GM21390 (cell line): ENCODE results near the gene PRUNE1.

Experiments used
- ATAC-seq: cut with Tn5 transposase; IDR thresholded peaks from one replicate; pipeline ENCODE4 v1.9.1; 2021; ENCODE audit not compliant: unreplicated experiment

PRUNE1 gene

DNA sequence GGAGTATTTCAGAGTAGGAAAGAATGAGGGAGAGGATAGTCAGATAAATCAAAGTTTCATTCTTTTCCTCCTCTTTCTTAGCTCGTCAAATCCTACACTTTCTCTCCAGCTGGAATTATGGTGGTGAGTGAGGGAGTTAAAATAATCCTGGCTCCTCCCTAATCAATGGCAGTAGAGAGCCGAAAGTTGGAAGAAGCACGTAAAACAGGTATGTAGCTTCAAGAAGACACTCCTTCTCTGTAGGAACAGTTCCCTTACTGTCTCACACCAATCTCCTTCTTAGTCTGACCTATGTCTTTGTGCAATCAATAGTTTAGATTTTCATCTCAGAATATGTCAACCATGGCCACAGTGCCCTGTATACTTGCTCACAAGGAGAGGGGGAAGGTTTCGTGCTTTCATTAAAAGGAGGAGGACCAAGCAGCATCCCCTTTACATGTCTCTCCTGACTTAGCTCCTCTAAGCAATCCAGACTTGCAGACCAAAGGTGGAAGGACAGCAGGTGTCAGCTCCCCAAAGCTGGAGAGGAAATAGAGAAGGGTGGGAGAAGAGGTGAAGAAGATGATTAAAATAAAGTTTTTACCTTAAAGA, 2.4 kb upstream of the PRUNE1 start:
- no peak for ATAC-seq

DNA sequence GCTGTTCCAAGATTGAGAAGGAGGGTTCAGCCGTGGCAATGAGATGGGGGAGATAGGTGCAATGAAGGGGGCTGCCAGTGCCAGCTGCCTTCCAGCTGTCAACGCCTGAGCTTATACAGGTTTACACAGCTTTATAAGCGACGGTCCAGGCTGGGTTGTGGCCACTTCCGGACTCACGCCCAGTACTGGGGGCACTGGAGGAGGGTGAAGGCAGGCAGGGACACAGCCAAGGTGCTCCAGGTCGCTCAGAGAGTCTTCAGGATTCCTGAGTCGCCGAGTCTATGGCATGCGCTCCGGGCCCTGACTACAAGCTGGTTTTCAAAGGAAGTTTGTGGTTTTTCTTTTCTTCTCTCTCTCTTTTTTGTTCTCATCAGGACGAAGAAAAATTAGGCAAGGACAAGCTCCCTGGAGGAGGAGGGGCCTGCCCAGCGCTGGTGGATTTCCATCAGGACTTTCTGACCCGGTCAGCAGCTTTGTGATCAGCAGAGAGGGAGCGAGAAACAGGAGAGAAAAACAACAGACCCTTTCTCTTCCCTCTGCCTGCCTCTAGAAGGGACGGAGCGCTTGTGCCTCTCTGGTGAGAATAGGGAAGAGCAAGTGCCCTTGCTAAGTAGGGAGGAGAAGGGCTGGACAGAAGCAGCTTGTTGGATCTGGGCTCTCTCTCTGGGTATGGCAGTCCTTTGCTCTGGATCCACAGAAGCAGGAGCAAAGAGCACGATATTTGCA, 1.8 kb upstream of the PRUNE1 start, which contains the start of gene MINDY1:
Gene MINDY1 (minus strand): TSS at position 576 of the 726 bp plus-strand sequence. CDS start 4,285 bp downstream, outside the sequence.
- ATAC-seq, result no peak

DNA sequence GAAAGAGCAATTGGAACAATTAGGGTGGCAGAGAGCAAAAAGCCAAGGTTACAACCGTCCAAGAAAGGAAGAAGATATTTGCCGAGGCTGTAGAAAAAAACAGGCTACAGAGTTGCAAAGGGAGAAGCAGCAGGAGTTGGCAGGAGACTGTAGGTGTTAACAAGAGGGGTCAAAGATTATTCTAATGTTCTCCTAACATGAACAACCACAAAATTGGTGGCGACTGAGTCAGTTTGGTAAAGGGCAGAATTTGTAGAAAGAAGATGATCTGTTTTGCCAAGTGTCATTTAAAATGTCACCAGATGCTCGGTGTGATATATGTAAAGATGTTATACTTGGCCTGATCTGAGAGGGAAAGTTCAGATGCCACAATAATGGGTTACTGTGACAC, 401 bp upstream of the PRUNE1 start:
- ATAC-seq, result no peak

- ATAC-seq, result no peak
Observed at GRCh38 chr1:151009206-151009587, 948 bp downstream of the PRUNE1 start.

- ATAC-seq, result no peak
Observed at GRCh38 chr1:151009674-151010345, 1.6 kb downstream of the PRUNE1 start.

- no peak for ATAC-seq
Observed at GRCh38 chr1:151010346-151010726, 2.1 kb downstream of the PRUNE1 start.

DNA sequence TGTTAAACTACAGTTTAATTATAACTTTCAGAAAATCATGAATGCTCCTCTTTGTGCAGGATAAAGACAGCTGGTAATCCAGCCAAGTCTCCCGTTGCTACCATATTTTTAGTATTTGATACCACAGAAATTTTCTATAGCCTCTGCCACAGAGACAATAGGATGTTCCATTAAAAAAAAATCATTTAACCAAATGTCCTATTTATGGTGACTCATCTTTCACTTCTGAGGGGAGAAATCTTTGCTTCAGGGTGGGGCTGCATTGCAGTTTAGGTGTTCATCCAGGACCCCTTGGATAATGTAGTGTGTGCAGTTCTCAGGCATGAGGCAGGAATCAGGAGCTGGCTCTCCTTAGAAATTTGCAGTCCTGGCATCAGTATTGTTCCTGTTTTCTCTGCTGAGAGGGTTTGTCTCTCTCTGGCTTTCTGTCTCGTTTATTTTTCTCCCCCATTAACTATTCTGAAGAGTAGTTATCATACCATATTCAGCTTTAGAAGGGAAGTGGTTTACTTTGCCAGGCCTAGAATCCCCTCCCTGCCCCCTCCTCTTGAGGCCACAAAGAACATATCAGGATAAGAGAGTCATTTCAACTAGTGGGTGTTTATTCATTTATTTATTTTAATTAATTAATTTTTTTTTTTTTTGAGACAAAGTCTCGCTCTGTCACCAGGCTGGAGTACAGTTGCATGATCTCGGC, 3.1 kb downstream of the PRUNE1 start:
- no peak for ATAC-seq

DNA sequence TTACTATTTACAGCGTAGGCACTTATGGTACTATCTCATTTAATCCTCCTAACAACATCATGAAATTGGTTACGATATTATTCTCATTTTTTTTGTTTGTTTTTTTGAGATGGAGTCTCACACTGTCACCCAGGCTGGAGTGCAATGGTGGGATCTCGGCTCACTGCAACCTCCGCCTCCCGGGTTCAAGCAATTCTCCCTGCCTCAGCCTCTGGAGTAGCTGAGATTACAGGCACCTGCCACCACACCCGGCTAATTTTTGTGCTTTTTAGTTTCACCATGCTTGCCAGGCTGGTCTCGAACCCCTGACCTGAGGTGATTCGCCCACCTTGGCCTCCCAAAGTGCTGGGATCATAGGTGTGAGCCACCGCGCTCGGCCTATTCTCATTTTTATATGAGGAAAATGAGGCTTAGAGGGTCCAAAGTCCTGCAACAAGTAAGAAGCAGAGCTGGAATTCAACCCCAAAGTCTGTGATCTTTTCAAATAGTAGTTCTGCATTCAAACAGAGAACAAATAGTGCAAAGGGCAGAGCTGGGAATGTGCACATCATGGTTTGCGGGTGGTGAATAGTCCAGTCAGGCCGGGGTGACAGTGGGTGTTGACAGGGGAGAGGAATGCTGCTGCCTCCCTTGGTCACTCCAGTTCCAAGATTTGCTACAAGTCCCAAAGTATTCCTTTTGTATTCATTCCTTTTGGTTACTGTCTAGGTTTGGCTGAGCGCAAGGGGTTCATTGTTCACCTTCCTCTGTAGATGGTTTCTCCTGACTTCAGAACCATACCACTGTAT, 4.6 kb downstream of the PRUNE1 start:
- ATAC-seq, result no peak

- ATAC-seq, result no peak
Observed at GRCh38 chr1:151013518-151013917, 5.3 kb downstream of the PRUNE1 start.

GRCh38 chr1:151024540-151025146, 16.4 kb downstream of the PRUNE1 start:
- no peak for ATAC-seq

DNA sequence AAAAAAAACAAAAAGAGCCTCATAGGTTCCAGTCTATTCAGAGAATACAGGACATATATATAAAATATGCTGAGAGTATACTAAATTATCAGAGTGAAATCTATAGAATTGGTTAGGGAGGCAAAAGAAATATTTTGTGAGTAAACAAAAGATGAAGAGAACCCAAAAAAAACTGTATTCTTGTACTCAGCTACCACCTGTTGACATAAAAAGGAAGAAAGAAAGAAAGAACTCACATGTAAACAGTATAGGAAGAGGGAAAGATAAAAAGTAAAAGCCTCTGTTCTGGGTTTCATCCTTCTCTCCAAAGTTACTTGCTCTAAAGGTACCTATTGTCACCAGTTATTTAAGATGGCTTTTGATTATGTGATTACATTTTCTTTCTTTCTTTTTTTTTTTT, 18.2 kb downstream of the PRUNE1 start:
- no peak for ATAC-seq

- ATAC-seq, result no peak
Observed at GRCh38 chr1:151032164-151032563, 23.9 kb downstream of the PRUNE1 start.

GRCh38 chr1:151035167-151035566, 26.9 kb downstream of the PRUNE1 start:
- ATAC-seq, result no peak

GRCh38 chr1:151036356-151036755, 28.1 kb downstream of the PRUNE1 start, which contains the start of gene BNIPL:
BNIPL (plus strand) TSS chr1:151036586; CDS start chr1:151036726, 140 bp downstream.
- no peak for ATAC-seq

GRCh38 chr1:151037032-151037431, 28.8 kb downstream of the PRUNE1 start:
- ATAC-seq, result no peak

DNA sequence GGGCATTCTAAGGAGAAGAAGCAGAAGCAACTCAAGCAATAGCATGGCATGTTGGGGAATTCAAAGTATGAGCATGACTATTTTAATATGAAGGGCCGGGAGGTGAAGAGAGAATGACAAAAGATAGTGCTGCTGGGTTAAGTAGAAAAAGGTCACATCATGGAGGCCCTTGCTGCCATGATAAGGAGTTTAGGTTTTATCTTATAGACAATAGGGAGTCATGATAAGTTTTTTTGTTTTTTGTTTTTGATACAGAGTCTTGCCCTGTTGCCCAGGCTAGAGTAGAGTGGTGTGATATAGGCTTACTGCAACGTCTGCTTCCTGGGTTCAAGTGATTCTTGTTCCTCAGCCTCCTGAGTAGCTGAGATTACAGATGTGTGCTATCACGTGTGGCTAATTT, 31.3 kb downstream of the PRUNE1 start:
- ATAC-seq, result no peak

- no peak for ATAC-seq
Observed at GRCh38 chr1:151043163-151043562, 34.9 kb downstream of the PRUNE1 start.

GRCh38 chr1:151047591-151047924, 39.3 kb downstream of the PRUNE1 start, which contains the start of gene C1orf56:
C1orf56 (plus strand) TSS chr1:151047751; CDS start chr1:151047848, 97 bp downstream.
- ATAC-seq, result peak; percentile 59

DNA sequence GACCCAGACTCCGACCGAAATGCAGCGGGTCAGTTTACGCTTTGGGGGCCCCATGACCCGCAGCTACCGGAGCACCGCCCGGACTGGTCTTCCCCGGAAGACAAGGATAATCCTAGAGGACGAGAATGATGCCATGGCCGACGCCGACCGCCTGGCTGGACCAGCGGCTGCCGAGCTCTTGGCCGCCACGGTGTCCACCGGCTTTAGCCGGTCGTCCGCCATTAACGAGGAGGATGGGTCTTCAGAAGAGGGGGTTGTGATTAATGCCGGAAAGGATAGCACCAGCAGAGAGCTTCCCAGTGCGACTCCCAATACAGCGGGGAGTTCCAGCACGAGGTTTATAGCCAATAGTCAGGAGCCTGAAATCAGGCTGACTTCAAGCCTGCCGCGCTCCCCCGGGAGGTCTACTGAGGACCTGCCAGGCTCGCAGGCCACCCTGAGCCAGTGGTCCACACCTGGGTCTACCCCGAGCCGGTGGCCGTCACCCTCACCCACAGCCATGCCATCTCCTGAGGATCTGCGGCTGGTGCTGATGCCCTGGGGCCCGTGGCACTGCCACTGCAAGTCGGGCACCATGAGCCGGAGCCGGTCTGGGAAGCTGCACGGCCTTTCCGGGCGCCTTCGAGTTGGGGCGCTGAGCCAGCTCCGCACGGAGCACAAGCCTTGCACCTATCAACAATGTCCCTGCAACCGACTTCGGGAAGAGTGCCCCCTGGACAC, 39.8 kb downstream of the PRUNE1 start:
- peak; percentile 24 for ATAC-seq

- peak; percentile 47 for ATAC-seq
Observed at GRCh38 chr1:151048645-151049032, 40.4 kb downstream of the PRUNE1 start.
